ENCODE measurements around the gene MXRA7. TPM values are rescaled to one million over a fixed set of nuclear protein-coding genes. Genes with fewer than 3 reads are reported as not detected.

Gene MXRA7
- polyA plus RNA-seq, 1 of the 3 experiments (the other 2 are of a cell fraction), result 154 TPM

GRCh38 chr17:76707985-76708807, 2.6 kb downstream of the MXRA7 start:
- Histone ChIP-seq H3K27me3 (ENCODE audit: insufficient read depth) (no peaks in the 10 kb centered on the region), H3K27ac (ENCODE audit: low read depth in 2 of 2, low read length in 1 of 2) (peak overlapping the region; percentile 88 to 95; a peak in 3 of 4 replicates), H3K36me3 (replicated peaks in 1 of 2; ENCODE audit: control insufficient read depth in 1 of 2, insufficient read depth in 2 of 2, low read length in 1 of 2) (peaks cover 8% of the 10 kb centered on the region in 2 experiments), H3K9me3 (no peaks in the 10 kb centered on the region), H3K4me2 (peak overlapping the region; percentile 96), H3K79me2 (ENCODE audit: insufficient read depth) (peaks cover 94% of the 10 kb centered on the region), H3K9ac (peak overlapping the region; percentile 85; the same call in 1 of the 2 replicates), H4K20me1 (ENCODE audit: insufficient read depth) (peaks cover 30% of the 10 kb centered on the region), H3K9me2 (no peaks in the 10 kb centered on the region), H3K4me1 (ENCODE audit: control insufficient read depth in 1 of 2, insufficient read depth in 2 of 2, low read depth in 1 of 2, low read length in 1 of 2) (peaks cover 14 to 33% of the 10 kb centered on the region in 2 experiments), H3K4me3 (ENCODE audit: low read depth in 2 of 2, low read length in 1 of 2) (peak overlapping the region in 1 of 2 experiments; percentile 89; a peak in 1 of 4 replicates), H3F3A (replicated peaks; ENCODE audit: insufficient read depth) (peaks cover 38% of the 10 kb centered on the region), H2AFZ (ENCODE audit: low read depth) (no peak overlapping the region)
- peak; percentile 52 for DNase-seq
- TF ChIP-seq NFIC (IDR thresholded peaks at IDR 0.05; ENCODE audit: borderline replicate concordance) (no peak), RAD21 (IDR thresholded peaks at IDR 0.05; ENCODE audit: low read length) (no peak), TCF12 (IDR thresholded peaks at IDR 0.05) (no peak), SMC3 (IDR thresholded peaks at IDR 0.05; ENCODE audit: low read depth, low read length) (no peak), GATA2 (CRISPR knock-in tag; IDR thresholded peaks at IDR 0.05) (no peak), FOXJ3 (CRISPR knock-in tag; IDR thresholded peaks at IDR 0.05) (no peak), YY1 (IDR thresholded peaks at IDR 0.05; ENCODE audit: low read depth) (no peak), EP300 (IDR thresholded peaks at IDR 0.05; ENCODE audit: borderline replicate concordance in 1 of 2, low read depth in 1 of 2, low read length in 1 of 2) (no peak)
- WGBS (ENCODE audit: low lambda C conversion rate), result 93% methylated on average over 14 of the region's 14 CpGs
- ChIA-PET CTCF (interaction anchor here (0.7 to 14.3 kb wide), 10 partner anchors 11 to 348 kb away, joined by 3 to 255 read pairs (median 4); no protein-coding TSS in a partner anchor), POLR2A (interaction anchor here (1.1 to 1.6 kb wide), 2 partner anchors 18 to 35 kb away, joined by 3 to 4 read pairs; partner anchors contain the start of genes JMJD6 and METTL23)

DNA sequence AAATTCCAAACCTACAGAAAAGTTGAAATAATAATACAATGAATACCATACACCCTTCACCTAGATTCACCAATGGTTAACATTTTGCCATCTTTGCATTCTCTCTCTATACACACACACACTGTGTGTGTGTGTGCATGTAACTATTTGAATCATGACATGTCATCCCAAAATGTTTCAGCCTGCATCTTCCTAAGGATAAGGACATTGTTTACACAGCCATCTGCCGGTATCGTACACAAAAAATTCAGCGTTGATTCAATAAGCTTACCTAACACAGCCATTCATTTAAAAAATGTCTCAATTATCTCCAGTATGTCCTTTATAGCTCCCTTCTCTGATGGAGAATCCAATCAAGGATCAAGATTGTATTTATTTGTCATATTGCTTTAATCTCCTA, 3.9 kb downstream of the MXRA7 start:
- Histone ChIP-seq H3K9me2 (no peaks in the 10 kb centered on the region), H3K9me3 (no peaks in the 10 kb centered on the region), H3K36me3 (replicated peaks in 1 of 2; ENCODE audit: control insufficient read depth in 1 of 2, insufficient read depth in 2 of 2, low read length in 1 of 2) (peaks cover 2 to 8% of the 10 kb centered on the region in 2 experiments), H3K9ac (no peak overlapping the region), H3K4me2 (no peak overlapping the region), H4K20me1 (ENCODE audit: insufficient read depth) (peaks cover 42% of the 10 kb centered on the region), H2AFZ (ENCODE audit: low read depth) (no peak overlapping the region), H3F3A (replicated peaks; ENCODE audit: insufficient read depth) (peaks cover 37% of the 10 kb centered on the region), H3K4me1 (ENCODE audit: control insufficient read depth in 1 of 2, insufficient read depth in 2 of 2, low read depth in 1 of 2, low read length in 1 of 2) (peaks cover 16 to 34% of the 10 kb centered on the region in 2 experiments), H3K27me3 (ENCODE audit: insufficient read depth) (no peaks in the 10 kb centered on the region), H3K79me2 (ENCODE audit: insufficient read depth) (peaks cover 94% of the 10 kb centered on the region), H3K27ac (ENCODE audit: low read depth in 2 of 2, low read length in 1 of 2) (no peak overlapping the region), H3K4me3 (ENCODE audit: low read depth in 2 of 2, low read length in 1 of 2) (no peak overlapping the region)
- WGBS (ENCODE audit: low lambda C conversion rate), result 98% methylated on average over 3 of the region's 3 CpGs
- ChIA-PET CTCF (interaction anchor here (0.9 to 14.3 kb wide), 4 partner anchors 21 to 247 kb away, joined by 3 to 255 read pairs (median 3); no protein-coding TSS in a partner anchor), POLR2A (no interaction called here)
- TF ChIP-seq, protein P1, sequence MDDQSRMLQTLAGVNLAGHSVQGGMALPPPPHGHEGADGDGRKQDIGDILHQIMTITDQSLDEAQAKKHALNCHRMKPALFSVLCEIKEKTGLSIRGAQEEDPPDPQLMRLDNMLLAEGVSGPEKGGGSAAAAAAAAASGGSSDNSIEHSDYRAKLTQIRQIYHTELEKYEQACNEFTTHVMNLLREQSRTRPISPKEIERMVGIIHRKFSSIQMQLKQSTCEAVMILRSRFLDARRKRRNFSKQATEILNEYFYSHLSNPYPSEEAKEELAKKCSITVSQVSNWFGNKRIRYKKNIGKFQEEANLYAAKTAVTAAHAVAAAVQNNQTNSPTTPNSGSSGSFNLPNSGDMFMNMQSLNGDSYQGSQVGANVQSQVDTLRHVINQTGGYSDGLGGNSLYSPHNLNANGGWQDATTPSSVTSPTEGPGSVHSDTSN (IDR thresholded peaks at IDR 0.05), result no peak
- TF ChIP-seq RAD21 (IDR thresholded peaks at IDR 0.05; ENCODE audit: low read length), result no peak
- TF ChIP-seq ZBTB33 (IDR thresholded peaks at IDR 0.05; ENCODE audit: borderline replicate concordance, low read depth), result no peak
- no peak for TF ChIP-seq SMC3 (IDR thresholded peaks at IDR 0.05; ENCODE audit: low read depth, low read length)
- TF ChIP-seq GABPA (IDR thresholded peaks at IDR 0.05; ENCODE audit: low read depth), result no peak
- no peak for TF ChIP-seq EZH2phosphoT487 (IDR thresholded peaks at IDR 0.05; ENCODE audit: borderline replicate concordance, low read depth)
- TF ChIP-seq, protein P2, sequence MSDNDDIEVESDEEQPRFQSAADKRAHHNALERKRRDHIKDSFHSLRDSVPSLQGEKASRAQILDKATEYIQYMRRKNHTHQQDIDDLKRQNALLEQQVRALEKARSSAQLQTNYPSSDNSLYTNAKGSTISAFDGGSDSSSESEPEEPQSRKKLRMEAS (IDR thresholded peaks at IDR 0.05; ENCODE audit: low read depth), result no peak
- no peak for TF ChIP-seq EP300 (IDR thresholded peaks at IDR 0.05; ENCODE audit: borderline replicate concordance in 1 of 2, low read depth in 1 of 2, low read length in 1 of 2)
- no peak for TF ChIP-seq REST (IDR thresholded peaks at IDR 0.05; ENCODE audit: low read depth, low read length)
- TF ChIP-seq CHD2 (IDR thresholded peaks at IDR 0.05; ENCODE audit: low read length, partially characterized antibody), result no peak
- TF ChIP-seq TCF12 (IDR thresholded peaks at IDR 0.05), result no peak
- no peak for DNase-seq

Measured in SK-N-SH (cell line).